ENCODE data around the gene EPN3.

EPN3 gene

DNA sequence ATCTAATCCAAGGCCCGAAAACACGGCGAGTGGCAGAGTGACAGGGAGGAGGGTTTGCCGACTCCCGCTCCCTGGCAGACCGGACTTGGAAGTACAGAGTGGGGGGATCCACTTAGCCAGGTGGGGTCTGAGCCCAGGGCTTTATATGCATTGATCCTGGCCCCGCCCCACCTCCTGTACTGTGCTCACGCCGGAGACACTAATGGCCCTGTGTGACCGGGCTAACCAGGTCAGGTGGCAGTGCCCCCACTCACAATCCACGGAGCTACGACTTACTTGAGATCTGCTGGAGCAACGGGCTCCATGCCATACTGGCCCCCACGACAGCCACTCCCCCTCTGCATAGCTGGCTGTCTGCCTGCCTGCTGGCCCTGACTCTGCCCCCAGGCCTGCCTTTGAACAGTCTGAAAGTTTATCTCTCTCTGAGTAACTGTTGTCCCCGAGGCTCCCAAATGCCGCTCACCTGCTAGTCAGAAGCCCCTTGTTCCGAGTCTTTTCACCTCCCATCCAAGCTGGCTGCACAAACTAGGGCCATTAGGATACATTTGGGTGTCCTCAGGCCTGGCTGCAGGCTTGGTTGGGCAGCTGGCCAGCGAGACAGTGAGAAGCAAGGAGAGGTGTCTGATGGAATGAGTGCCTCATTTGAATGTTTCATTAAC lies 56.0 kb downstream of the EPN3 start:
- TF ChIP-seq, protein P1, sequence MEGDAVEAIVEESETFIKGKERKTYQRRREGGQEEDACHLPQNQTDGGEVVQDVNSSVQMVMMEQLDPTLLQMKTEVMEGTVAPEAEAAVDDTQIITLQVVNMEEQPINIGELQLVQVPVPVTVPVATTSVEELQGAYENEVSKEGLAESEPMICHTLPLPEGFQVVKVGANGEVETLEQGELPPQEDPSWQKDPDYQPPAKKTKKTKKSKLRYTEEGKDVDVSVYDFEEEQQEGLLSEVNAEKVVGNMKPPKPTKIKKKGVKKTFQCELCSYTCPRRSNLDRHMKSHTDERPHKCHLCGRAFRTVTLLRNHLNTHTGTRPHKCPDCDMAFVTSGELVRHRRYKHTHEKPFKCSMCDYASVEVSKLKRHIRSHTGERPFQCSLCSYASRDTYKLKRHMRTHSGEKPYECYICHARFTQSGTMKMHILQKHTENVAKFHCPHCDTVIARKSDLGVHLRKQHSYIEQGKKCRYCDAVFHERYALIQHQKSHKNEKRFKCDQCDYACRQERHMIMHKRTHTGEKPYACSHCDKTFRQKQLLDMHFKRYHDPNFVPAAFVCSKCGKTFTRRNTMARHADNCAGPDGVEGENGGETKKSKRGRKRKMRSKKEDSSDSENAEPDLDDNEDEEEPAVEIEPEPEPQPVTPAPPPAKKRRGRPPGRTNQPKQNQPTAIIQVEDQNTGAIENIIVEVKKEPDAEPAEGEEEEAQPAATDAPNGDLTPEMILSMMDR (IDR thresholded peaks at IDR 0.05) = no peak
- no peak for TF ChIP-seq ZFX (IDR thresholded peaks at IDR 0.05; ENCODE audit: borderline replicate concordance)
- no peak overlapping the region for H3K27ac ChIP-seq

DNA sequence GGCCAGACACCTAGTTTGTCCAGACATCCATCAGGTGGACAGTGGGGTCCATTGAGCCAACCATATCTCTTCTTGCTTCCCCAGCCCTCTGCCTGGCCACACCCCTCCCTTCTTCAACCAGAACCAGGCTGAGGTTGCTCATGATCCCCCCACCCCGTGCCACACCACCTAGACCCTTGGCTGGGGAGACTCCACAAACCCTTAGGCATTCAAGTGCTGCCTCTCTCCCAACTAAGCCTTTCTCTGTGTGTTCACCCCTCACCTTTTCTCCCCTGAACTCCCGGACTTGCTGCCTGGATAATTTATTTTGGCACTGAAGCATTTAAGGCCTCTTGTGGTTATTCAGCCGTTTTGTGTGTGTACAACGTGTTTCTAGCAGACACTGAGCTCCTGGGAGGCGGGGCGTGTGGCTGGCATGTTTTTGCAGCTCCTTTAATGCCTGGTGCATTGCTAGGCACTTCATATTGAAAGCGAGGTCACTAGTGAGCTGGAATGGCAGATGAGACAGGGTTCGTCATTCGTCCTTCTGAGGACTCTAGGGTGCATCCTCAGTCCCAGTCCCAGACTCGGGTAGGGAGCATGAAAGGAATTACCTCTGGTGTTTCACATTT lies 56.7 kb downstream of the EPN3 start:
- TF ChIP-seq, protein P1 (IDR thresholded peaks at IDR 0.05) = no peak
- TF ChIP-seq ZFX (IDR thresholded peaks at IDR 0.05; ENCODE audit: borderline replicate concordance) = no peak
- H3K27ac ChIP-seq = no peak overlapping the region

DNA sequence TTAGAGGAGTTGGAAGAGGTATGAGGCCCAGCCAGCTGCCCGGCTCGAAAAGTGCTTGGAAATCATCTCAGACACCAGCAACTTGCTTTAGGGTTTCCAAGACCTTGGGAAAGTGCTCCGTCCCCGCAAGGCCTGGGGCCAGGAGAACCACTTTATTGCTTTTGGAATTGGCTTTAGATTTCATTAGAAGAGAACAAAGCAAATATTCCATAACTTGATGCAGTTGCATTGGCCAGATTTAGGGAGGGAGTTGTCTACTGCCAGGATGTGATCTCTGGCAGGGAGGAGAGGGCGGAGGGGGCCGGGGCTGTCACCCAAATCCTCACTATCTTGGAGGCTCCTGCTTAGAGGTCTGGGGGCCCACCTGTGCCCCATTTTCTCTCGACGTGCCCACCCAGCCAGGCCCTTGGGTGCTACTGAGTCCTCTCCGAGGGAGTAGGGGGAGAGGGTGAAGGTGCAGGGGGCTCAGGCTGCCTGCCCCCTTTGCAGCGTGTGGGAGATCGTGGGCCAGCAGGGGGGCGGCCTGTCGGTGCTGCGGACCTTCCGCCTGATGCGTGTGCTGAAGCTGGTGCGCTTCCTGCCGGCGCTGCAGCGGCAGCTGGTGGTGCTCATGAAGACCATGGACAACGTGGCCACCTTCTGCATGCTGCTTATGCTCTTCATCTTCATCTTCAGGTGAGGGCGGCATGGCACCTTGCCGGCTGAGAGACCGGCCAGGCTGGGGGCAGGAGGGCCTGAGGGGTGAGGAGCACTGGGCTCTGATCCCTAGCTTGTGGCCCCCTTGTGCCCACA lies 58.6 kb downstream of the EPN3 start:
- TF ChIP-seq, protein P1 (IDR thresholded peaks at IDR 0.05) = no peak
- no peak overlapping the region for H3K27ac ChIP-seq

- no peak overlapping the region for H3K27ac ChIP-seq
- TF ChIP-seq ZFX (IDR thresholded peaks at IDR 0.05; ENCODE audit: borderline replicate concordance) = no peak
- TF ChIP-seq, protein P1 (IDR thresholded peaks at IDR 0.05) = no peak
Observed at GRCh38 chr17:50593321-50593720, 60.8 kb downstream of the EPN3 start.
